Mesothelial cell of epicardium (in vitro differentiated cells): ENCODE results near the gene AOC2. TPM values are rescaled to one million over a fixed set of nuclear protein-coding genes. Genes with fewer than 3 reads are reported as not detected.

Source experiments
- DNase-seq, 2 experiments: peaks; one replicate each; pipeline ENCODE4 v3.0.0; 2021; ENCODE audit warnings: low spot score in 2 of 2; ENCODE audit not compliant: unreplicated experiment in 2 of 2
- H3K27ac Mint-ChIP-seq: 2 replicates; pipeline ENCODE4 v1.8.0; 2021; ENCODE audit warnings: mixed read lengths
- H3K27me3 Mint-ChIP-seq: 2 replicates; pipeline ENCODE4 v1.8.0; 2021; ENCODE audit warnings: low read depth, mixed read lengths
- H3K36me3 Mint-ChIP-seq: 2 replicates; pipeline ENCODE4 v1.8.0; 2021; ENCODE audit warnings: mixed read lengths
- H3K4me1 Mint-ChIP-seq: 2 replicates; pipeline ENCODE4 v1.8.0; 2021; ENCODE audit warnings: mixed read lengths
- H3K4me3 Mint-ChIP-seq: 2 replicates; pipeline ENCODE4 v1.8.0; 2021; ENCODE audit warnings: mild to moderate bottlenecking, moderate library complexity, mixed read lengths
- H3K9me3 Mint-ChIP-seq: 2 replicates; pipeline ENCODE4 v1.8.0; 2021; ENCODE audit warnings: mixed read lengths
- total RNA-seq: library from RNA; stranded (reverse); gene quantifications from 3 replicates; pipeline ENCODE4 v1.2.1, GENCODE V29; 2021
- TF ChIP-seq, protein P1 (sequence below): fragments of 200-600 bp; sonication (generic); IDR thresholded peaks from one replicate; pipeline ENCODE4 v1.5.0; 2021; ENCODE audit warnings: antibody characterized with exemption; ENCODE audit not compliant: unreplicated experiment

Gene AOC2
- total RNA-seq, 1 donor from 2014 or later, result 3.4 TPM

DNA sequence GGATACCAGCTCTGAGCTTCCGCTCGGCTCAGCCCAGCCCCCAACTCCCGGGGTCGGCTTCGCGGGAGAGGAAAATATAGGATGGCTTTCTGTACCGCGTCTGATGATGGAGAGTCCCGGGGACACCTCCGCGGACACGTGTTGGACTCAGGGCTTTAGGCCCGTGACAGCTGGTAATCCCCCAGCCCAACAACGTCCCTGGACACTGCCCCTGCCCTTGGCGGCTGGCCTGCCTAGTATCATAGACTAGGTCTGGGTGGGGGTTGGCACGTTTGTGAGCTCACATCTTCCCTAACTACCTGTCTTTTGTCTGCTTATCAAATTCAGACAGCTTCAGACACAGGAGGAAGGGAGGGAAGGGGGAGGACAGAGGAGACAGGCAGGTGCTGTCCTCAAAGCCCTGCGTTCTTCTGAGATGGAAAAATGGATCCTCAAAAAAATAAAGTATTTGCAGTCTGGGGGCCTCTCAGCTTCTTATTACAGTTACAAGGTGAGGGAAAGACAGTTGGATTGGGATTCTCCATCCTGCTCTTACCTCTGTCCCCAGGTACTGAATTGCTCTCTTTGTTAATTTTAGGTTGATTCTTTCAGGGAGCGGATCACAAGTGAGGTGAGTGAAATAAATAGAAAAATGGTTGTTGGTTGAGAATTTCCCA is 10.5 kb upstream of the AOC2 start:
- no peak for DNase-seq
- peaks cover 5% of the 10 kb centered on the region for H3K27me3 Mint-ChIP-seq
- H3K4me1 Mint-ChIP-seq, result peaks cover 19% of the 10 kb centered on the region
- TF ChIP-seq, protein P1, sequence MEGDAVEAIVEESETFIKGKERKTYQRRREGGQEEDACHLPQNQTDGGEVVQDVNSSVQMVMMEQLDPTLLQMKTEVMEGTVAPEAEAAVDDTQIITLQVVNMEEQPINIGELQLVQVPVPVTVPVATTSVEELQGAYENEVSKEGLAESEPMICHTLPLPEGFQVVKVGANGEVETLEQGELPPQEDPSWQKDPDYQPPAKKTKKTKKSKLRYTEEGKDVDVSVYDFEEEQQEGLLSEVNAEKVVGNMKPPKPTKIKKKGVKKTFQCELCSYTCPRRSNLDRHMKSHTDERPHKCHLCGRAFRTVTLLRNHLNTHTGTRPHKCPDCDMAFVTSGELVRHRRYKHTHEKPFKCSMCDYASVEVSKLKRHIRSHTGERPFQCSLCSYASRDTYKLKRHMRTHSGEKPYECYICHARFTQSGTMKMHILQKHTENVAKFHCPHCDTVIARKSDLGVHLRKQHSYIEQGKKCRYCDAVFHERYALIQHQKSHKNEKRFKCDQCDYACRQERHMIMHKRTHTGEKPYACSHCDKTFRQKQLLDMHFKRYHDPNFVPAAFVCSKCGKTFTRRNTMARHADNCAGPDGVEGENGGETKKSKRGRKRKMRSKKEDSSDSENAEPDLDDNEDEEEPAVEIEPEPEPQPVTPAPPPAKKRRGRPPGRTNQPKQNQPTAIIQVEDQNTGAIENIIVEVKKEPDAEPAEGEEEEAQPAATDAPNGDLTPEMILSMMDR, result no peak
- peaks cover 15% of the 10 kb centered on the region for H3K36me3 Mint-ChIP-seq
- peak overlapping the region; percentile 98 for H3K27ac Mint-ChIP-seq
- no peaks in the 10 kb centered on the region for H3K9me3 Mint-ChIP-seq
- H3K4me3 Mint-ChIP-seq, result peak overlapping the region; percentile 92

DNA sequence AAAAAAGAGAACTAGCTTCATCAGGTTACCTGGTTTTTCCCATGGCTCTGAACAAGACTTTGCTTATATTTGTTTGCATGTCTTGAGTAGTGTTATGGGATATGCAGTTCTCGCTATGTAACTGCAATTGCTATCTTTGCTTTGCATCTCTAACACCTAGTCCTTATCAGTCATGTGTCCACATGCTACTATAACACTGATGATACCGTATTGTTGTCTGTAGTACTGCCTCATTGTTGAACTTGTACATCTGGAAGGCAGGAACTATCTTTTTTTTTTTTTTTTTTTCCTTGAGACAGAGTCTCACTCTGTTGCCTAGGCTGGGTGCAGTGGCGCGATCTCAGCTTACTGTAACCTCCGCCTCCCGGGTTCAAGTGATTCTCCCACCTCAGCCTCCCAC is 8.6 kb upstream of the AOC2 start:
- Mint-ChIP-seq H3K27me3 (no peaks in the 10 kb centered on the region), H3K4me3 (no peak overlapping the region), H3K9me3 (no peaks in the 10 kb centered on the region), H3K36me3 (peaks cover 22% of the 10 kb centered on the region), H3K4me1 (peaks cover 19% of the 10 kb centered on the region), H3K27ac (no peak overlapping the region)
- DNase-seq, result no peak
- TF ChIP-seq, protein P1, result no peak

DNA sequence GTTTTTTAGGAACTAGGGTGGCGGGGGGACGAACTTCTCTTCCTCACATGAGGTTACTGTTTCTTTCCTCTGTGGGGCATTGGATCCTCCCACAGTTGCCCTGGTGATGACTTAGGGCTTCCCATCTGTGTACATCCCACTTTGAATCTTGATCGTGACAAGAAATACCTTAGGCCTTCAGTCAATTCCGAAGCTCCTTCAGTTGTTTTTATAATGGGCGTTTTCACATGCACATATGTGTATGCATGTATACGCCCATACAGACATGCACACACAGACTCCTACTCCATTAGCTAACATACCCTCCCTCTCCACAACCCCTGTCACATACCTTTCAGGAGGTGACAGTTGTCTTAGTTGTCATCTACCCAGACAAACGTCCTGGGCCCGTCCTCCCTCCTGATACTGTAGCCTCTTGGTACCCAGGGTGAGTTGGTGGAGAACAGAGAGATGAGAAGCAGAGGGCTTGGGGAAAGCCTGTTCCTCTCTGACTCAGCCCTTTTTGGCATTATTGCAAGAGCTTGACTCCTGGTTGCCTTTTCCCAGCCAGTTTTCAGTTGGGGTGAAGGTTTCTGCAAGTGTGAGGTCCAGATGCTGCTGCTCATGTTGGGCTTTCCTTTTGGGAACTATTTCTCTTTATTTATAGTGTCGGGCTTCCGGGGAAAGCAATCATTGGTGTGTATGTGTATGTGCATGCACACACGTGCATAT is 2.2 kb upstream of the AOC2 start:
- H3K9me3 Mint-ChIP-seq, result no peaks in the 10 kb centered on the region
- no peaks in the 10 kb centered on the region for H3K4me1 Mint-ChIP-seq
- peaks cover 22% of the 10 kb centered on the region for H3K36me3 Mint-ChIP-seq
- no peak for DNase-seq
- no peak overlapping the region for H3K27ac Mint-ChIP-seq
- H3K27me3 Mint-ChIP-seq, result no peaks in the 10 kb centered on the region
- H3K4me3 Mint-ChIP-seq, result no peak overlapping the region
- TF ChIP-seq, protein P1, result no peak

DNA sequence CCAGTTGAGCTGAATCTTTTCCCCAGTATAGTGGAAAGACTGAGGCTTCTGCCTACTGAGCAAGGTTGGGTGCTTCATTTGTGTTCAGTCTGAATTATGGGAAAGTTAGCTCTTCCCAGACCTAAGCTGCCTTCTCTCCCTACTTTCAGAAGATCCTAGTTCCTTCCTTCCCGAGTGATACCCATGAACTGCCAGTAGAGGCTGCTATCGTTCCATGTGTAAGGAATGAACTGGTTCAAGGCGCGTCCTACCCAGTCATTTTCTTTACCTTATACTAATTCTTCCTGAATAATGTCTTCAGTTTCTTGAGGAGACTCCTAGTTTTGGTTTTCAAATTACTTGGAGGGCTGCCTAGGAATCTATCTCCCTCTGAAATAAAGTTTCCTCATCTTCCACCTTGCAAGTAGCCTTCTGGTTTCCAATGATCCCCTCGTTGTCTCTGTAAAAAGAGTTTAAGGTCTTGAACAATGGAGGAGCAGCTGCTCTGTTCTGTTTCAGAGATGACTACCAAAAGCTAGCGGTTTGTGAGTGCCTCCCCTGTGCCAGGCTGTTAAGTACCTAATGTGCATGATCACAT is 934 bp upstream of the AOC2 start:
- Mint-ChIP-seq H3K9me3 (no peaks in the 10 kb centered on the region), H3K36me3 (peaks cover 17% of the 10 kb centered on the region), H3K4me1 (no peaks in the 10 kb centered on the region), H3K27me3 (no peaks in the 10 kb centered on the region), H3K4me3 (no peak overlapping the region), H3K27ac (no peak overlapping the region)
- TF ChIP-seq, protein P1, result peak; percentile 59
- no peak for DNase-seq

DNA sequence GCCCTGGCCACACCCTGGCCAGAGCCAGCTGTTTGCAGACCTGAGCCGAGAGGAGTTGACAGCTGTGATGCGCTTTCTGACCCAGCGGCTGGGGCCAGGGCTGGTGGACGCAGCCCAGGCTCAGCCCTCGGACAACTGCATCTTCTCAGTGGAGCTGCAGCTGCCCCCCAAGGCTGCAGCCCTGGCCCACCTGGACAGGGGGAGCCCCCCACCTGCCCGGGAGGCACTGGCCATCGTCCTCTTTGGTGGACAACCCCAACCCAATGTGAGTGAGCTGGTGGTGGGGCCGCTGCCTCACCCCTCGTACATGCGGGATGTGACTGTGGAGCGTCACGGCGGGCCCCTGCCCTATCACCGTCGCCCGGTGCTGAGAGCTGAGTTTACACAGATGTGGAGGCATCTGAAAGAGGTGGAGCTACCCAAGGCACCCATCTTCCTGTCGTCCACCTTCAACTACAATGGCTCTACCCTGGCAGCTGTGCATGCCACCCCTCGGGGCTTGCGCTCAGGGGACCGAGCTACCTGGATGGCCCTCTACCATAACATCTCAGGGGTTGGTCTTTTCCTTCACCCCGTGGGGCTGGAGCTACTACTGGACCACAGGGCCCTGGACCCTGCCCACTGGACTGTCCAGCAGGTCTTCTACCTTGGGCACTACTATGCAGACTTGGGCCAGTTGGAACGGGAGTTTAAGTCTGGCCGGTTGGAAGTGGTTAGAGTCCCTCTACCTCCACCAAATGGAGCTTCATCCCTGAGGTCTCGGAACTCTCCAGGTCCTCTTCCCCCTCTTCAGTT is 578 bp downstream of the AOC2 start:
- Mint-ChIP-seq H3K4me3 (no peak overlapping the region), H3K36me3 (peaks cover 7% of the 10 kb centered on the region), H3K27ac (no peak overlapping the region), H3K4me1 (no peaks in the 10 kb centered on the region), H3K9me3 (no peaks in the 10 kb centered on the region), H3K27me3 (peaks cover under 1% of the 10 kb centered on the region)
- TF ChIP-seq, protein P1, result no peak
- no peak for DNase-seq
